ENCODE results near the gene RHOB.

The RHOB gene

DNA sequence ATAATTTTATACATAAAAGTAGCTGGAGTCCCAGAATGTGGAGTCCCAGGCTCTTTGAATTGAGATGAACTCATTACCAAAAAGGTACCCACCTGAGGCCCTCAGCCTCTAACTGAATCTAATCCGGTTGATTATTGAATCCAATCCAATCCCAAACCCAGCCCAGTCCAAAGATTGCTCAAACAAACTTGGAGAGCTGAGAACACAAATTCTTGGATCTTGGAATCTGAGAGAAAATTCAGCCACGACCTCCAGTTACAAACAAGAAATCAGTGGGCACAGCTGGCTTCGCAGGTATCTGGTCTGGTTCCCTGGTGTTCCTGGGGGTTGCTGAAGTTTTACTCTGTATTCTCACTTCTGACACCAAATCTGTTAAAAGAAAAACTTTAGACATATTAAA lies 28.4 kb upstream of the RHOB start:
- peaks cover 1% of the 10 kb centered on the region for H3K27me3 Mint-ChIP-seq
- H3K27ac Mint-ChIP-seq = no peak overlapping the region
- peaks cover 3% of the 10 kb centered on the region for H3K4me1 Mint-ChIP-seq
- H3K36me3 Mint-ChIP-seq = no peaks in the 10 kb centered on the region
- no peaks in the 10 kb centered on the region for H3K9me3 Mint-ChIP-seq
- H3K4me3 Mint-ChIP-seq = no peak overlapping the region

DNA sequence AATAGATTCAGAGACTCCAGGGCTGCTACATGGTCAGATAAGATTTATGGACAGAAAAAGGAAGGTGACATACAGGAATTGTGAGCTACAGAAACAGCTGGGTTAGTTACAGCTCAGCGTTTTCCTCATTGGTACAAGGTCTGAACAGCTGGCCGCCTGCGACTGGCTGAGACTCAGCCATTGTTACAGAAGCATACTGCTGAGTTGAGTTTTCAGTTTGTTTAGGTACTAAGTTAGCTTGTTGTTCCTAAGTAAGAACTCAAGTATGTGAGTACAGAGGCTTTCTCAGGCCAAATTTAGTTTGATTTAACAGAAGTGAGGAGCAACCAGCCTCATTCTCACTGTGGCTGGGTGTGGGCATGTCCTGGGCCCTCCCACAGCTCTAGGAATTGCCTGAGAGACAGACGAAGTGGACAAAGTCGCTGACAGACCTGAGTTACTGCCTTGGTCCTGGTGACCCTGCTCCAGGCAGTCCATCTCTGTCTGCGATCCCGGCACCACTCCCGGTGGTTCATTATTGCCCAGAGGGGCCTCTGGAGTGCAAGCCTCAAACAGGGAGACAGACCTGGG lies 27.8 kb upstream of the RHOB start:
- Mint-ChIP-seq H3K27ac (no peak overlapping the region), H3K36me3 (no peaks in the 10 kb centered on the region), H3K9me3 (no peaks in the 10 kb centered on the region), H3K4me1 (peaks cover 7% of the 10 kb centered on the region), H3K4me3 (no peak overlapping the region), H3K27me3 (peaks cover 1% of the 10 kb centered on the region)

DNA sequence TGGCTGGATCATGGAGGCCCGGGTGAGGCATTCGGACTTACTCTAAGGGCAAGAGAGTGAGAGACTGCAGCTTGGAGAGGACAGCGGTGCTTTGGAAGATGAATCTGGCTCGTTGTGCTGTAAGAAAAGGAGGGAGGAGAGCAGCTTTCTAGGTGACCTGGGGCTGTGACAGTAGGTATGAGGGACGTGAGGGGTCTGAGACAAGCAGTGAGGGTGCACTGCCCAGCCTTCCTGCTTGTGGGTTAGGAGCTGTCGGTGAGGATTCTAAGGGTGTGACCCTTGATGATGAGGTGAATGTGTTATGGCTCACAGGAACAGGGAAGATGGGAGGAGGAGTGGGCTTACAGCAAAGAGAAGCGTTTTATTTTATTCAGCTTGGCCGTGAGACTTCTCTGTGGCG lies 27.1 kb upstream of the RHOB start:
- no peaks in the 10 kb centered on the region for H3K9me3 Mint-ChIP-seq
- peaks cover 12% of the 10 kb centered on the region for H3K4me1 Mint-ChIP-seq
- H3K27ac Mint-ChIP-seq = no peak overlapping the region
- H3K27me3 Mint-ChIP-seq = peaks cover 1% of the 10 kb centered on the region
- H3K4me3 Mint-ChIP-seq = no peak overlapping the region
- H3K36me3 Mint-ChIP-seq = no peaks in the 10 kb centered on the region

DNA sequence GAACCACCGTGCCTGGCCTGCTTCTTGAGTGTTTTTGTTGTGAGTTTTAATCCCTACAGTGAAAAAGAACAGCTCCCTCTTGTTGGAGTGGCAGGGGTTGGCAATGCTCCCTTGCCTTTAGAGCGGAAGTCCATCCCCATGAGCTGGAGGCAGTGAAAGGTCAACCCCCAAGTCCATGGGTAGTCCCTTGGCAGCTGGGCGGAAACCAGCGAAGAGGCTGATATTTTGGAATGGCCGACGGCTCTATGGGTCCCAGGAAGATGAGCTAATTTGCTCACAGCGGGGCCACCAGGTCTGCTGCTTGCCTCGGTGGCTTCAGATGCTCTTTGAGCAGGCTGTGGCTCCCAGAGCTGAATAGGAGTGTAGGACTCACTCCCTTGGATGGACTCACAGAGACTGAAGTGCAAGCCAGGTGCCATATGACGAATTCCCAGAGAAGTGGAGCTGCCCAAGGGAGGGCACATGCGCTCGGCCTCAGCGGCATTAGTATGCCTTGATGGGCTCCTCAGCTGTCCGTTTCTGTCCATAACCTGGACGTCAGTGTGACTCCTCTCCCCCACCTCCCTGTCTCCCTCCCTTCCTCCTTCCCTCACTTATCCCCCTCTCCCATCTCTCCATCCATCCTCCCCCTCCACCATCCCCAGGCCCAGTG lies 25.4 kb upstream of the RHOB start:
- Mint-ChIP-seq H3K27me3 (peaks cover 1% of the 10 kb centered on the region), H3K27ac (no peak overlapping the region), H3K4me3 (no peak overlapping the region), H3K9me3 (no peaks in the 10 kb centered on the region), H3K4me1 (peaks cover 21% of the 10 kb centered on the region), H3K36me3 (no peaks in the 10 kb centered on the region)

DNA sequence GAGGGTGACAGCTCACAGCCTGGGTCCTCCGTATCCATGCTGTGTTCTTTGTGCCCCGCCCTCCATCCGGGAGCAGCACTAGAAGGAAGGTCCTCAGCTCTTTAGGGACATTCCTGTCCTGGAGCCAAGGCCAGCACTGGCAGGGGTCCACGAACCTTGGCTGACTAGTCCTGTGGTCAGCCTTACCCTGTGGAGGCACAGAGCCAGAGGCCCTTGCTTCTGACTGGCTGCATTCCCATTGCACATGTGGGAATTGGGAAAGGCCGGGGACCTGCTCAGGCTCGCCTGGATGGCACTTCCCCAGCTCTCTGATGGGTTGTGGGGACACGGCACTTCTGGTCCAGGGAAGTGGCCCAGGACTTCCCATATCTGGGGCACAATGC lies 24.9 kb upstream of the RHOB start:
- no peak overlapping the region for H3K4me3 Mint-ChIP-seq
- no peak overlapping the region for H3K27ac Mint-ChIP-seq

DNA sequence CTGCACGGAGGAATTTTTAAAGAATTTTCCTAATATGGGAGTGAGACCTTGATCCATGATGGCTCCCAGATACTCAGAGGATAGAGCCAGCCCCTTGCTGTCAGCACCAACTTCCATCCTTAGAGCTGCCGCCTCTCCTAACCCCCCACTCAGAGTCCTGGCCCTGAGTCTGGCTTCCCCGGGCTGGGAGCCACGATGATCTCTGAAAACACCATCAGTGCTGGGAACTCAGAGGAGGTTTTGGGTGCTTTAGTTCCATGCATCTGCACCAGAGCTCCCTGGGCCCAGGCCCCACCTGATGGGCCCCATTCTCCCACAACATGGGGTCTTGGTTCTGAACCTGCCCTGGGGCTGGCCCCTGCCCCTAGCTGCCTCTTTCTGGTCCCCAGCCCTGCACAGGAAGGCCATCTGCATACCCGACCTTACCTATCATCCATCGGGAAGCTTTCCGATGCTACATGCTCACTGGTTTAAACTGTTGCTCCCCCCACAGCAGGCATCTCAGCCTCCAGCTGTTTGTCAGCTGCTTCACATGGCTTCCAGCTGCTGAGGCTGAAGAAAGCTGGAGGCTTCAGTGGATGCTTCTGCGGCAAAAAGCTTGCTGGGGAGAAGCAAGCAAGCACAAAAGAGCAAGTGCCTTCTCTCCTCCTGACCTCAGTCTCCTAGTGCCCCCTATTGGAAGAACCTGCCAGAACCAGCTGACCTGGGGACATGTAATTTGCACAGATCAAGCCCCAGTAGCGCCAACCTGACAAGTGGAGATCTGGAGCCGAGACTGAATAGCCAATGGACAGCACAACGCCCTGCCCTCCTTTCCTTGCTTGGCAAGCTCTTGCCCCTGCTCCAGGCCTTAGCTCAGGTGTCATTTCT lies 24.2 kb upstream of the RHOB start:
- Mint-ChIP-seq H3K4me3 (no peak overlapping the region), H3K4me1 (peaks cover 21% of the 10 kb centered on the region), H3K9me3 (no peaks in the 10 kb centered on the region), H3K27me3 (peaks cover 1% of the 10 kb centered on the region), H3K27ac (no peak overlapping the region), H3K36me3 (no peaks in the 10 kb centered on the region)

More for the DNA sequence above, 24.9 kb upstream of the RHOB start:
- Mint-ChIP-seq H3K36me3 (no peaks in the 10 kb centered on the region), H3K4me1 (peaks cover 21% of the 10 kb centered on the region), H3K27me3 (peaks cover 1% of the 10 kb centered on the region), H3K9me3 (no peaks in the 10 kb centered on the region)

DNA sequence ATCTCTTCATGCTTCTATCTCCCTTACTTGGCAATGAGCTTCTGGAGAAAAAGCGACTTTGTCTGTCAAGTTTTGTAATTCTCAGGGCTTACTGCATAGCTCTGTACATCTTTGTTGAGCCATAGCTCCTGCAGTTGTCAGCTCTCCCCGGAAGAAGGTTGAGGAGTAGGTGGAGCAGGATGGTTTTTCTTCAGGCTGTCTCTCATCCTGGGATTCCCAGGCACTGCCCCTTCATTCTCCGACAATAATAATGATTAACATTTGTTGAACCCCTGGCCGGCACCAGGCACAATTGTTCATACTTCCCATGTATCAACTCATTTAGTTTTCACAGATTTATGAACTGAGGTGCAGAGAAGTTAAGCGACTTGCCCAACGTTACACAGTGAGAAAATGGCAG lies 23.5 kb upstream of the RHOB start:
- Mint-ChIP-seq H3K27ac (no peak overlapping the region), H3K4me3 (no peak overlapping the region)

DNA sequence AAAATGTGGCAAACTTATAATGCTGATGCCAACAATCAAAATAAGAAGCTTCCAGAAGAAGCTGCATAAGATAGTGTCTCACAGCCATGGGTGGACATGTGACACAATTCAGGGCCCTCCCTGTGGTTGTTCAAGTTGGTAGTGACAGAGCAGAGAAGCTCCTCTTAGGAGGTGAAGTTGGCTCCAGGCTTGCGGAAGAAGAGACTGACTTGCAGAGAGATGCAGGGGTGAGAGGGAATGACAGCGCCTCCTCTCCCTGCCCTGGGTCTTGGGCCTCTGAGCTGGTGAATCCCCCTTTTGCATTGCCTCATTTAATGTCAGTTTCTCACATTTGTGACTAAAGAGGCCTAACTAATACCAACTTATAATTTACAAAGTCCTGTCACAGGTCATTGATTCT lies 23.0 kb upstream of the RHOB start:
- Mint-ChIP-seq H3K36me3 (no peaks in the 10 kb centered on the region), H3K27ac (no peak overlapping the region), H3K9me3 (no peaks in the 10 kb centered on the region), H3K4me3 (peak overlapping the region; percentile 43), H3K4me1 (peaks cover 21% of the 10 kb centered on the region), H3K27me3 (no peaks in the 10 kb centered on the region)

More for the DNA sequence above, 23.5 kb upstream of the RHOB start:
- Mint-ChIP-seq H3K27me3 (no peaks in the 10 kb centered on the region), H3K4me1 (peaks cover 21% of the 10 kb centered on the region), H3K36me3 (no peaks in the 10 kb centered on the region), H3K9me3 (no peaks in the 10 kb centered on the region)

DNA sequence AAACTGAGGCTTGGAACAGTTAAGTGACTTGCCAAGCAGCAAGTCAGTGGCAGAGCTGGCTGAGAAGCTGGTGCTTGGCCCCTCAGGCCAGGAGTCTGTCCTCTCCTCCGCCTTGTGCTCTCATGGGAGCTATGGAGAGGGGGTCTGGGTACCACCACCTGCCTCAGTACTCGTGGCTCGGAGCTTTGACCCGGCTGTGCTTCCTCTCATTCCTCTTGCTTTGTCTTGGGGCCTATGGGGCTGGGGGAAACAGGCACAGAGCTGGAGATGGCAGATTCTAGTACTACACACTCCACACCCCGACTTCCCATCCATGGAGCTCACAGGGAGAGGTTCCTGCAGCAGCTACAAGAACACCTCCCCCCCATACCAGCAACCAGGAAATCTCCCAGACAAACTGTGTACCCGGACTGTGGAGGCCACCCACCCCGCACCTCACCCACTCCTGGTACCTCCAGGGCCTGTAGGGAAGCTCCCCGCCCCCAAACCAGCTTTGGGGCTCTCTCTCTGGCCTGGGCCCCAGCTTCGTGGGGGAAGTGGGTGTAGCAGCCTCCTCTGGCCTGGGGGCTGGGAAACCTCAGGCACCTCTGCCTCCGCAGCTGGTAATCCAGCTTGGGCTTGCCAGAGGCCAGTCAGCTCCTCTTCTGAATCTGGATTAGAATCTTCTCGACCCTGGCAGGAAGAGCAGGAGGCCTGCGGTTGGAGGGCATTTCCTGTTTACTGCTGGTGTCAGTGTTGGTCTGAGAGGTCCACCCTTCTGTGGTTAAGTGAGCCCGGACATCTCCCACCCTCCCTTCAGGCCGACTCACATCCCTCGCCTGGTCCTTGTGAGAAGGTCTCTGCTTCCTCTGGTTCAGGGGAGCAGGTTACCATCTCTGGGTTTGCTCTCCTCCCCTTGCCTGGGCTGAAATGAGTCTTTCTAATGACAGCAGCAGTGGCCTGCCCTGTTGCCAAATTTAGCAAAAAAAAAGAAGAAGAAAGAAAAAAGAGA lies 22.3 kb upstream of the RHOB start:
- Mint-ChIP-seq H3K4me1 (peaks cover 21% of the 10 kb centered on the region), H3K27ac (no peak overlapping the region), H3K27me3 (no peaks in the 10 kb centered on the region)

DNA sequence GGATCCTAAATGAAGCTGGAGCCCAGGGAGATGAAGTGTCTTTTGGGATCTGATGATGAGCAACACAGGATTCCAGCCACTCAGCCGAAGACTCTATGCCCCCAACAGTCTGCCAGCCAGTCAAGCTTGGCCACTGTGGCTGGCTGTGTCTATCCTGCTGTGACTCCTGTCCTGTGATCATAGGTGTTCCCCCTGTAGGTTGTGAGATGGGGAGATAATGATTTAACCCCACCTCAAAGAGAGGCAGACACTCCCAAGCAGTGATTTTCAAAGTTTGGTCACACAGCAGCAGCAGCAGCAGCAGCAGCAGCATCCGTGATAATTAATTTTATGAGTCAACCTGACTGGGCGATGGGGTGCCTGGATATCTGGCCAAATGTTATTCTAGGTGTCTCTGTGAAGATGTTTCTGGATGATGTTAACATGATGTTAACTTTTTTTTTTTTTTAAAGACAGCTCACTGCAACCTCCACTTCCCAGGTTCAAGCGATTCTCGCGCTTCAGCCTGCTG lies 21.4 kb upstream of the RHOB start:
- Mint-ChIP-seq H3K9me3 (no peaks in the 10 kb centered on the region), H3K4me1 (peaks cover 21% of the 10 kb centered on the region), H3K4me3 (peak overlapping the region; percentile 45), H3K27ac (no peak overlapping the region), H3K36me3 (no peaks in the 10 kb centered on the region), H3K27me3 (no peaks in the 10 kb centered on the region)

More for the DNA sequence above, 22.3 kb upstream of the RHOB start:
- Mint-ChIP-seq H3K9me3 (no peaks in the 10 kb centered on the region), H3K36me3 (no peaks in the 10 kb centered on the region), H3K4me3 (peak overlapping the region; percentile 45)

DNA sequence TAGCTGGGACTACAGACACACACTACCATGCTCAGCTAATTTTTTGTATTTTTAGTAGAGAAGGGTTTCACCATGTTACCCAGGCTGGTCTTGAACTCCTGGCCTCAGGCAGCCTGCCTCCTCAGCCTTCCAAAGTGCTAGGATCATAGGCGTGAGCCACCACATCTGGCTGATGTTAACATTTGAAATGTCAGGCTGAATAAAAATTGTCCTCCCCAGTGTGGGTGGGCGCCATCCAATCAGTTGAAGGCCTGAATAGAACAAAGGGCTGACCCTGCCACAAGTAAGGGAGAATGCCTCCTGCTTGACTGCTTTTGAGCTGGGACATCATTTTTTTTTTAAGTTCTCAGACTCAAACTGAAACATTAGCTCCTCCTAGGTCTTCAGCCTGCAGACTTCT lies 21.0 kb upstream of the RHOB start:
- Mint-ChIP-seq H3K4me3 (no peak overlapping the region), H3K4me1 (peaks cover 21% of the 10 kb centered on the region), H3K36me3 (no peaks in the 10 kb centered on the region), H3K9me3 (no peaks in the 10 kb centered on the region), H3K27ac (no peak overlapping the region), H3K27me3 (no peaks in the 10 kb centered on the region)

DNA sequence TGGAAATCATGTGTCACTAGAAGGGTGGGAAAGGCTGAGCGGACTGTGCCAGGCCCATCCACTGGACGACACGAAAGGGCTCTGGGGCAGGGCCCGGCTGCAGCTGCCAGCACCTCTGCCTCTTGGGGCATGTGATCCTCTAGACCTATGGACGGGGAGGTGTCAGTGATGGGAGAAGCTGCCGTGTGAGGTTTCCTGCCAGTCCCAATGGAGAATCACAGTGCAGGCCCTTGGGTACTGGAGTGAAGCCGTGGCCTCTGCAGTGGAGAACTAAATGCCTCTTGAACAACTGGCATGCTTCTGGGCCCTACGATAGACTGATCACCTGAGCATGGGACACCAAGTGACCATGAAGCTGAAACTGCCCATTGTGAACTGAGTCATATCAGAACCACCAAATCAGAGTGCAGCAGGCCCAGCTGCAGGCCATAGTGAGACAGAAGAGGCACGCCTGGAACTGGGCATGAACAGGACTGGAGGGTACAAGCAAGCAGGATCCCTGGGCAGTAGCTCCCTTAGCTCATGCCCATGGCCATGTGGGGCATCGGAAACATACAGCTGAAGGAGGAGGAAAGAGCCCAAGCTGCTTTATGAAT lies 18.8 kb upstream of the RHOB start:
- Mint-ChIP-seq H3K9me3 (no peaks in the 10 kb centered on the region), H3K4me1 (peaks cover 21% of the 10 kb centered on the region), H3K27ac (no peak overlapping the region), H3K27me3 (no peaks in the 10 kb centered on the region), H3K4me3 (no peak overlapping the region), H3K36me3 (no peaks in the 10 kb centered on the region)

DNA sequence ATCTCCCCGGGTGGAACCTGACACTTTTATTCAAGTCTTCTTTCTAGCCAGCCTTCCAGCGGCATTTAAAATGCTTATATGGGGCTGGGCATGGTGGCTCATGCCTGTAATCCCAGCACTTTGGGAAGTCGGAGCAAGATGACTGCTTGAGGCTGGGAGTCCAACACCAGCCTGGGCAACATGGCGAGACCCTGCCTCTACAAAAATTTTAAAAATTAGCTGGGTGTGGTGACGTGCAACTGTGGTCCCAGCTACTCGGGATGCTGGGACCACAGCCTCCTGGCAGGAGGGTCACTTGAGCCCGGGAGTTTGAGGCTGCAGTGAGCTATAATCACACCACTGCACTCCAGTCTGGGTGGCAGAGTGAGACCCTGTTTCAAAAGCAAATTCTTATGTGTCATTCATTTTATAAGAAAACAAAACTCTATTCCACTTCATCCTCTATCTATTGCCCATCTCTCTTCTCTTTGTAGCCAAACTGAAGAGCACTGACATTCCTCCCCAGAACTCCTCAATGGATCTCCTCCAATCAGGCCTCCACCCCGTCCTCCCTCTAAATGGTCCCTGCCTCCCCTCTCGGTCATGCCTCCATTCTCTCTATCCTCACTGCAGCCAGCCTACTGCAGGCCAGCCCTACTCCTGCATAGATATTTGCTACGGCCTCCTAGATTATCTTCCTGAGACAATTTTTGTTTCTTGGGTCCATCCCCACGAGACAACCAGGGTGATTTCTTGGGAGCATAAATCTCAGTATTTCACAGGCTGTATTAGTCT lies 18.0 kb upstream of the RHOB start:
- Mint-ChIP-seq H3K27ac (no peak overlapping the region), H3K27me3 (no peaks in the 10 kb centered on the region), H3K4me1 (peaks cover 14% of the 10 kb centered on the region), H3K9me3 (no peaks in the 10 kb centered on the region), H3K4me3 (no peak overlapping the region), H3K36me3 (no peaks in the 10 kb centered on the region)

DNA sequence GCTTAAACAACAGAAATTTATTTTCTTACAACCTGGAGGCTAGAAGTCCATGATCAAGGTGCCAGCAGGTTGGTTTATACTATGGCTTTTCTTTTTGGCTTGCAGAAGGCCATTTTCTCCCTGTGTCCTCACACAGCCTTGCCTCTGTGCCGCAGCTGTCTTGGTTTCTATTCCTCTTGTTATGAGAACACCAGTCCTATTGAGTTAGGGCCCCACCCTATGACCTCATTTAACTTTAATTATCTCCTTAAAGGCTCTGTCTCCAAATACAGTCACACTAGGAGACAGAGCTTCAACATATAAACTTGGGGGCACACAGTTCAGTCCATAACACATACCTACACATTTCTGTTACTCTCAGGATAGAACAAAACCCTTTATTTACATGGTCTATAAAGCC lies 17.3 kb upstream of the RHOB start:
- Mint-ChIP-seq H3K27me3 (no peaks in the 10 kb centered on the region), H3K4me1 (peaks cover 11% of the 10 kb centered on the region), H3K36me3 (no peaks in the 10 kb centered on the region), H3K4me3 (no peak overlapping the region), H3K9me3 (no peaks in the 10 kb centered on the region), H3K27ac (no peak overlapping the region)

All from activated naive CD4-positive, alpha-beta T cell treated with anti-CD3 and anti-CD28 coated beads, Interleukin-2, amount 50 U/mL, for 24 hours (primary cell).